Measurements from ENCODE around the gene RAB3GAP1.
"Not testable (repeated sequence)": the region's sequence is repeated elsewhere in the genome, so short reads cannot be mapped to it uniquely, and the experiment has no call there.

Gene RAB3GAP1

GRCh38 chr2:135096665-135097446 lies 44.8 kb downstream of the RAB3GAP1 start:
- no peak for DNase-seq (ENCODE audit: low read depth, low spot score)
- H3K4me3 ChIP-seq (ENCODE audit: low read length): no peak overlapping the region

GRCh38 chr2:135097532-135098231 lies 45.6 kb downstream of the RAB3GAP1 start:
- no peak overlapping the region for H3K4me3 ChIP-seq (ENCODE audit: low read length)

GRCh38 chr2:135099802-135100483 lies 47.9 kb downstream of the RAB3GAP1 start:
- no peak for DNase-seq (ENCODE audit: low read depth, low spot score)
- no peak overlapping the region for H3K4me3 ChIP-seq (ENCODE audit: low read length)

More at GRCh38 chr2:135097532-135098231, 45.6 kb downstream of the RAB3GAP1 start:
- no peak for DNase-seq (ENCODE audit: low read depth, low spot score)

- no peak for DNase-seq (ENCODE audit: low read depth, low spot score)
Measured at GRCh38 chr2:135103843-135104242, 51.8 kb downstream of the RAB3GAP1 start.

GRCh38 chr2:135105513-135106316 lies 53.6 kb downstream of the RAB3GAP1 start:
- not testable (repeated sequence) for H3K4me3 ChIP-seq (ENCODE audit: low read length); DNase-seq (ENCODE audit: low read depth, low spot score)

More at GRCh38 chr2:135103843-135104242, 51.8 kb downstream of the RAB3GAP1 start:
- no peak overlapping the region for H3K4me3 ChIP-seq (ENCODE audit: low read length)

- DNase-seq (ENCODE audit: low read depth, low spot score): no peak
Measured at GRCh38 chr2:135113322-135113721, 61.2 kb downstream of the RAB3GAP1 start.

GRCh38 chr2:135119582-135119981 lies 67.5 kb downstream of the RAB3GAP1 start:
- no peak overlapping the region for H3K4me3 ChIP-seq (ENCODE audit: low read length)
- no peak for DNase-seq (ENCODE audit: low read depth, low spot score)

More at GRCh38 chr2:135113322-135113721, 61.2 kb downstream of the RAB3GAP1 start:
- H3K4me3 ChIP-seq (ENCODE audit: low read length): no peak overlapping the region

GRCh38 chr2:135121016-135121657 lies 69.0 kb downstream of the RAB3GAP1 start:
- H3K4me3 ChIP-seq (ENCODE audit: low read length): no peak overlapping the region
- DNase-seq (ENCODE audit: low read depth, low spot score): no peak

GRCh38 chr2:135121658-135122039 lies 69.6 kb downstream of the RAB3GAP1 start:
- DNase-seq (ENCODE audit: low read depth, low spot score); H3K4me3 ChIP-seq (ENCODE audit: low read length): not testable (repeated sequence)

GRCh38 chr2:135124924-135125886 lies 73.1 kb downstream of the RAB3GAP1 start:
- H3K4me3 ChIP-seq (ENCODE audit: low read length): no peak overlapping the region
- DNase-seq (ENCODE audit: low read depth, low spot score): no peak

- no peak for DNase-seq (ENCODE audit: low read depth, low spot score)
Measured at GRCh38 chr2:135125940-135126339, 73.8 kb downstream of the RAB3GAP1 start.

GRCh38 chr2:135130751-135131150 lies 78.7 kb downstream of the RAB3GAP1 start:
- DNase-seq (ENCODE audit: low read depth, low spot score): no peak
- H3K4me3 ChIP-seq (ENCODE audit: low read length): no peak overlapping the region

More at GRCh38 chr2:135125940-135126339, 73.8 kb downstream of the RAB3GAP1 start:
- H3K4me3 ChIP-seq (ENCODE audit: low read length): no peak overlapping the region

- DNase-seq (ENCODE audit: low read depth, low spot score): peak; percentile 4
- no peak overlapping the region for H3K4me3 ChIP-seq (ENCODE audit: low read length)
Measured at GRCh38 chr2:135132314-135132713, 80.2 kb downstream of the RAB3GAP1 start.

- no peak for DNase-seq (ENCODE audit: low read depth, low spot score)
Measured at GRCh38 chr2:135140606-135141005, 88.5 kb downstream of the RAB3GAP1 start.

GRCh38 chr2:135142323-135142722 lies 90.2 kb downstream of the RAB3GAP1 start:
- no peak overlapping the region for H3K4me3 ChIP-seq (ENCODE audit: low read length)
- no peak for DNase-seq (ENCODE audit: low read depth, low spot score)

More at GRCh38 chr2:135140606-135141005, 88.5 kb downstream of the RAB3GAP1 start:
- no peak overlapping the region for H3K4me3 ChIP-seq (ENCODE audit: low read length)

GRCh38 chr2:135144343-135144742 lies 92.3 kb downstream of the RAB3GAP1 start:
- DNase-seq (ENCODE audit: low read depth, low spot score): no peak
- no peak overlapping the region for H3K4me3 ChIP-seq (ENCODE audit: low read length)

- DNase-seq (ENCODE audit: low read depth, low spot score): no peak
Measured at GRCh38 chr2:135149251-135149650, 97.2 kb downstream of the RAB3GAP1 start.

More at GRCh38 chr2:135149251-135149650, 97.2 kb downstream of the RAB3GAP1 start:
- H3K4me3 ChIP-seq (ENCODE audit: low read length): no peak overlapping the region

All from Jurkat, Clone E6-1 (cell line).